HEK293 (cell line): ENCODE results near the gene PJA2.

Experiments used
- BCL11B ChIP-seq: fragments of 450-650 bp; formaldehyde crosslinking; IDR thresholded peaks from 2 replicates; pipeline ENCODE4 v1.5.1; 2016; ENCODE audit warnings: low read depth, missing biosample characterization, missing genetic modification characterization
- OVOL3 ChIP-seq: fragments of 450-650 bp; formaldehyde crosslinking; IDR thresholded peaks from 2 replicates; pipeline ENCODE4 v1.5.1; 2016; ENCODE audit warnings: missing biosample characterization, missing genetic modification characterization
- PRDM10 ChIP-seq: fragments of 450-650 bp; formaldehyde crosslinking; IDR thresholded peaks from 2 replicates; pipeline ENCODE4 v1.5.1; 2016; ENCODE audit warnings: missing biosample characterization, missing genetic modification characterization
- REST ChIP-seq: fragments of 450-650 bp; formaldehyde crosslinking; IDR thresholded peaks from 2 replicates; pipeline ENCODE4 v1.5.1; 2016; ENCODE audit warnings: missing biosample characterization, missing genetic modification characterization
- ZBTB17 ChIP-seq: fragments of 450-650 bp; formaldehyde crosslinking; IDR thresholded peaks from 2 replicates; pipeline ENCODE4 v1.5.1; 2016; ENCODE audit warnings: missing biosample characterization, missing genetic modification characterization
- ZBTB20 ChIP-seq: fragments of 450-650 bp; formaldehyde crosslinking; IDR thresholded peaks from 2 replicates; pipeline ENCODE4 v1.5.1; 2016; ENCODE audit warnings: missing biosample characterization, missing genetic modification characterization
- ZNF121 ChIP-seq: fragments of 450-650 bp; formaldehyde crosslinking; IDR thresholded peaks from 2 replicates; pipeline ENCODE4 v1.5.1; 2016; ENCODE audit warnings: missing biosample characterization, missing genetic modification characterization
- ZNF174 ChIP-seq: fragments of 450-650 bp; formaldehyde crosslinking; IDR thresholded peaks from 2 replicates; pipeline ENCODE4 v1.5.0; 2017; ENCODE audit warnings: missing biosample characterization, mild to moderate bottlenecking, missing genetic modification characterization
- ZNF501 ChIP-seq: fragments of 450-650 bp; formaldehyde crosslinking; IDR thresholded peaks from 2 replicates; pipeline ENCODE4 v1.5.1; 2016; ENCODE audit warnings: missing biosample characterization, missing genetic modification characterization
- ZNF610 ChIP-seq: fragments of 450-650 bp; formaldehyde crosslinking; IDR thresholded peaks from 2 replicates; pipeline ENCODE4 v1.5.1; 2016; ENCODE audit warnings: missing biosample characterization, missing genetic modification characterization, borderline replicate concordance
- ZNF76 ChIP-seq: fragments of 450-650 bp; formaldehyde crosslinking; IDR thresholded peaks from 2 replicates; pipeline ENCODE4; 2016; ENCODE audit warnings: low read depth, missing biosample characterization, missing genetic modification characterization, borderline replicate concordance
- ZNF776 ChIP-seq: fragments of 450-650 bp; formaldehyde crosslinking; IDR thresholded peaks from 2 replicates; pipeline ENCODE4 v1.5.0; 2017; ENCODE audit warnings: missing biosample characterization, missing genetic modification characterization, borderline replicate concordance
- TF ChIP-seq, protein P1 (sequence below): fragments of 450-650 bp; formaldehyde crosslinking; optimal IDR thresholded peaks from 2 replicates; pipeline ENCODE3; 2016; ENCODE audit warnings: missing biosample characterization, mild to moderate bottlenecking, missing genetic modification characterization
- TF ChIP-seq, protein P2 (sequence below): fragments of 450-650 bp; formaldehyde crosslinking; IDR thresholded peaks from 2 replicates; pipeline ENCODE4 v1.5.1; 2016; ENCODE audit warnings: missing biosample characterization, missing genetic modification characterization

DNA sequence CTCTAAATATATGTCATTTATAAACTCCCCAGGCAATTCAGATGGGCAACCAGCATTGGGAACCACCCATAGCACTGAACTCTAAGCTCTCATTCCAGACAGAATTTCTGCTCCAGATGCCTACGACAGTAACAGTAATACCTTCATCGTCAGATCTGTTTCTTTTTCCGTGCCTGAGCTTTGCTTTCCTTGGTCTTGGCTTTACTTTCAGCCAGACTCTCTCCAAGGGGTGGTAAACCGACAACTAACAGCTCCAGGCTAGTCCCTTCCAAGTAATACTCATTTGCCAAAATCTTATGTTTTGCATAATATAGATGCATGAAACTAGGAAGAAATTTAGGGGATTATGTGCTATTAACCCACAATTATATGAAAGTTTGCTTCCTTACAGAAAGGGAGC lies 102.3 kb downstream of the PJA2 start:
- TF ChIP-seq ZNF76 (tag by site-specific recombination), result no peak
- TF ChIP-seq REST, result no peak
- TF ChIP-seq, protein P1, sequence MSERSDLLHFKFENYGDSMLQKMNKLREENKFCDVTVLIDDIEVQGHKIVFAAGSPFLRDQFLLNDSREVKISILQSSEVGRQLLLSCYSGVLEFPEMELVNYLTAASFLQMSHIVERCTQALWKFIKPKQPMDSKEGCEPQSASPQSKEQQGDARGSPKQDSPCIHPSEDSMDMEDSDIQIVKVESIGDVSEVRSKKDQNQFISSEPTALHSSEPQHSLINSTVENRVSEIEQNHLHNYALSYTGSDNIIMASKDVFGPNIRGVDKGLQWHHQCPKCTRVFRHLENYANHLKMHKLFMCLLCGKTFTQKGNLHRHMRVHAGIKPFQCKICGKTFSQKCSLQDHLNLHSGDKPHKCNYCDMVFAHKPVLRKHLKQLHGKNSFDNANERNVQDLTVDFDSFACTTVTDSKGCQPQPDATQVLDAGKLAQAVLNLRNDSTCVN (tag by site-specific recombination), result no peak
- no peak for TF ChIP-seq PRDM10
- TF ChIP-seq BCL11B, result no peak
- TF ChIP-seq, protein P2, sequence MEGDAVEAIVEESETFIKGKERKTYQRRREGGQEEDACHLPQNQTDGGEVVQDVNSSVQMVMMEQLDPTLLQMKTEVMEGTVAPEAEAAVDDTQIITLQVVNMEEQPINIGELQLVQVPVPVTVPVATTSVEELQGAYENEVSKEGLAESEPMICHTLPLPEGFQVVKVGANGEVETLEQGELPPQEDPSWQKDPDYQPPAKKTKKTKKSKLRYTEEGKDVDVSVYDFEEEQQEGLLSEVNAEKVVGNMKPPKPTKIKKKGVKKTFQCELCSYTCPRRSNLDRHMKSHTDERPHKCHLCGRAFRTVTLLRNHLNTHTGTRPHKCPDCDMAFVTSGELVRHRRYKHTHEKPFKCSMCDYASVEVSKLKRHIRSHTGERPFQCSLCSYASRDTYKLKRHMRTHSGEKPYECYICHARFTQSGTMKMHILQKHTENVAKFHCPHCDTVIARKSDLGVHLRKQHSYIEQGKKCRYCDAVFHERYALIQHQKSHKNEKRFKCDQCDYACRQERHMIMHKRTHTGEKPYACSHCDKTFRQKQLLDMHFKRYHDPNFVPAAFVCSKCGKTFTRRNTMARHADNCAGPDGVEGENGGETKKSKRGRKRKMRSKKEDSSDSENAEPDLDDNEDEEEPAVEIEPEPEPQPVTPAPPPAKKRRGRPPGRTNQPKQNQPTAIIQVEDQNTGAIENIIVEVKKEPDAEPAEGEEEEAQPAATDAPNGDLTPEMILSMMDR (tag by site-specific recombination), result no peak
- TF ChIP-seq ZNF501 (tag by site-specific recombination), result no peak
- no peak for TF ChIP-seq OVOL3 (tag by site-specific recombination)
- no peak for TF ChIP-seq ZNF776 (tag by site-specific recombination)
- TF ChIP-seq ZNF121, result no peak
- TF ChIP-seq ZBTB17 (tag by site-specific recombination), result no peak
- TF ChIP-seq ZNF610 (tag by site-specific recombination), result no peak
- TF ChIP-seq ZNF174 (tag by site-specific recombination), result no peak
- no peak for TF ChIP-seq ZBTB20 (tag by site-specific recombination)
